ENCODE results near the gene DRC1.

The DRC1 gene

GRCh38 chr2:26494891-26495290, 93.2 kb downstream of the DRC1 start:
- Histone ChIP-seq H3K27ac (replicated peaks; ENCODE audit: low read length) (no peak overlapping the region), H4K91ac (ENCODE audit: low read depth, low read length, poor library complexity) (no peak overlapping the region), H3K4me3 (ENCODE audit: low read length in 2 of 2) (no peak overlapping the region), H3K14ac (ENCODE audit: low read length) (no peak overlapping the region), H2BK12ac (ENCODE audit: low read length) (peak overlapping the region; percentile 95), H3K27me3 (ENCODE audit: control insufficient read depth in 3 of 3, insufficient read depth in 3 of 3, low read depth in 1 of 3, low read length in 3 of 3) (no peaks in the 10 kb centered on the region), H2AK5ac (ENCODE audit: low read depth, low read length) (peak overlapping the region; percentile 90), H2BK5ac (ENCODE audit: low read length) (peak overlapping the region; percentile 27), H2BK120ac (ENCODE audit: low read depth, low read length) (peak overlapping the region; percentile 65), H3K4me1 (ENCODE audit: control insufficient read depth in 2 of 2, insufficient read depth in 1 of 2, low read depth in 1 of 2, low read length in 2 of 2) (peaks cover 25 to 28% of the 10 kb centered on the region in 2 donors), H3K9me3 (replicated peaks in 1 of 2; ENCODE audit: control insufficient read depth in 2 of 2, insufficient read depth in 1 of 2, low read depth in 1 of 2, low read length in 2 of 2) (peaks cover 0 to 5% of the 10 kb centered on the region in 2 donors), H3K4me2 (ENCODE audit: insufficient read depth, low read length, poor library complexity, severe bottlenecking) (no peak overlapping the region), H2BK15ac (ENCODE audit: low read length) (peak overlapping the region; percentile 98), H3K23ac (ENCODE audit: low read depth, low read length, poor library complexity) (peak overlapping the region; percentile 14), H3K18ac (ENCODE audit: low read length) (peak overlapping the region; percentile 81), H3K36me3 (replicated peaks in 1 of 2; ENCODE audit: control insufficient read depth in 2 of 2, insufficient read depth in 2 of 2, low read length in 2 of 2) (no peaks in the 10 kb centered on the region), H3K79me1 (ENCODE audit: low read depth, low read length) (no peaks in the 10 kb centered on the region), H2AFZ (ENCODE audit: low read length) (no peak overlapping the region), H3K4ac (ENCODE audit: low read length) (peak overlapping the region; percentile 14), H4K8ac (ENCODE audit: low read depth, low read length) (no peak overlapping the region), H3K9ac (ENCODE audit: low read depth, low read length, poor library complexity) (no peak overlapping the region)
- DNase-seq (ENCODE audit: low spot score): no peak
- no CpG with 5 or more reads among the region's 8 CpGs for WGBS, 2 donors (ENCODE audit: extremely low coverage in 2 of 2, insufficient read length in 2 of 2, insufficient replicate concordance in 1 of 2)

GRCh38 chr2:26495705-26496297, 94.1 kb downstream of the DRC1 start:
- no peaks in the 10 kb centered on the region for H3K36me3 ChIP-seq (replicated peaks in 1 of 2; ENCODE audit: control insufficient read depth in 2 of 2, insufficient read depth in 2 of 2, low read length in 2 of 2)
- H2AK5ac ChIP-seq (ENCODE audit: low read depth, low read length): no peak overlapping the region
- H3K27me3 ChIP-seq (ENCODE audit: control insufficient read depth in 3 of 3, insufficient read depth in 3 of 3, low read depth in 1 of 3, low read length in 3 of 3): no peaks in the 10 kb centered on the region
- DNase-seq (ENCODE audit: low spot score): peak; percentile 65
- H3K9ac ChIP-seq (ENCODE audit: low read depth, low read length, poor library complexity): no peak overlapping the region
- no peak overlapping the region for H2BK12ac ChIP-seq (ENCODE audit: low read length)
- H3K18ac ChIP-seq (ENCODE audit: low read length): no peak overlapping the region
- H3K4me3 ChIP-seq (ENCODE audit: low read length in 2 of 2): no peak overlapping the region
- H4K8ac ChIP-seq (ENCODE audit: low read depth, low read length): no peak overlapping the region
- H3K79me1 ChIP-seq (ENCODE audit: low read depth, low read length): no peaks in the 10 kb centered on the region
- no peak overlapping the region for H3K14ac ChIP-seq (ENCODE audit: low read length)
- no peak overlapping the region for H2BK5ac ChIP-seq (ENCODE audit: low read length)
- WGBS, 2 donors (ENCODE audit: extremely low coverage in 2 of 2, insufficient read length in 2 of 2, insufficient replicate concordance in 1 of 2): no CpG with 5 or more reads among the region's 8 CpGs
- H3K4ac ChIP-seq (ENCODE audit: low read length): no peak overlapping the region
- no peak overlapping the region for H3K4me2 ChIP-seq (ENCODE audit: insufficient read depth, low read length, poor library complexity, severe bottlenecking)
- no peak overlapping the region for H2BK120ac ChIP-seq (ENCODE audit: low read depth, low read length)
- H2AFZ ChIP-seq (ENCODE audit: low read length): peak overlapping the region; percentile 44
- H4K91ac ChIP-seq (ENCODE audit: low read depth, low read length, poor library complexity): no peak overlapping the region
- peaks cover 0 to 5% of the 10 kb centered on the region in 2 donors for H3K9me3 ChIP-seq (replicated peaks in 1 of 2; ENCODE audit: control insufficient read depth in 2 of 2, insufficient read depth in 1 of 2, low read depth in 1 of 2, low read length in 2 of 2)
- peak overlapping the region; percentile 63 for H3K27ac ChIP-seq (replicated peaks; ENCODE audit: low read length)
- no peak overlapping the region for H2BK15ac ChIP-seq (ENCODE audit: low read length)
- peaks cover 27 to 28% of the 10 kb centered on the region in 2 donors for H3K4me1 ChIP-seq (ENCODE audit: control insufficient read depth in 2 of 2, insufficient read depth in 1 of 2, low read depth in 1 of 2, low read length in 2 of 2)
- no peak overlapping the region for H3K23ac ChIP-seq (ENCODE audit: low read depth, low read length, poor library complexity)

- DNase-seq (ENCODE audit: low spot score): no peak
- no peak overlapping the region for H3K4me3 ChIP-seq (ENCODE audit: low read length in 2 of 2)
- H2BK15ac ChIP-seq (ENCODE audit: low read length): peak overlapping the region; percentile 80
- no peak overlapping the region for H3K23ac ChIP-seq (ENCODE audit: low read depth, low read length, poor library complexity)
- no peak overlapping the region for H2BK5ac ChIP-seq (ENCODE audit: low read length)
- WGBS, 2 donors (ENCODE audit: extremely low coverage in 2 of 2, insufficient read length in 2 of 2, insufficient replicate concordance in 1 of 2): no CpG with 5 or more reads among the region's 4 CpGs
- no peak overlapping the region for H3K18ac ChIP-seq (ENCODE audit: low read length)
- H2BK12ac ChIP-seq (ENCODE audit: low read length): no peak overlapping the region
- peaks cover 14 to 22% of the 10 kb centered on the region in 2 donors for H3K4me1 ChIP-seq (ENCODE audit: control insufficient read depth in 2 of 2, insufficient read depth in 1 of 2, low read depth in 1 of 2, low read length in 2 of 2)
- H4K91ac ChIP-seq (ENCODE audit: low read depth, low read length, poor library complexity): no peak overlapping the region
- no peak overlapping the region for H4K8ac ChIP-seq (ENCODE audit: low read depth, low read length)
- no peak overlapping the region for H2AFZ ChIP-seq (ENCODE audit: low read length)
- no peaks in the 10 kb centered on the region for H3K36me3 ChIP-seq (replicated peaks in 1 of 2; ENCODE audit: control insufficient read depth in 2 of 2, insufficient read depth in 2 of 2, low read length in 2 of 2)
- no peaks in the 10 kb centered on the region for H3K79me1 ChIP-seq (ENCODE audit: low read depth, low read length)
- H2BK120ac ChIP-seq (ENCODE audit: low read depth, low read length): no peak overlapping the region
- peaks cover 0 to 11% (median 0%) of the 10 kb centered on the region in 3 experiments for H3K27me3 ChIP-seq (ENCODE audit: control insufficient read depth in 3 of 3, insufficient read depth in 3 of 3, low read depth in 1 of 3, low read length in 3 of 3)
- H3K9ac ChIP-seq (ENCODE audit: low read depth, low read length, poor library complexity): no peak overlapping the region
- H2AK5ac ChIP-seq (ENCODE audit: low read depth, low read length): no peak overlapping the region
- no peak overlapping the region for H3K27ac ChIP-seq (replicated peaks; ENCODE audit: low read length)
- H3K9me3 ChIP-seq (replicated peaks in 1 of 2; ENCODE audit: control insufficient read depth in 2 of 2, insufficient read depth in 1 of 2, low read depth in 1 of 2, low read length in 2 of 2): peaks cover 1 to 8% of the 10 kb centered on the region in 2 donors
- no peak overlapping the region for H3K4me2 ChIP-seq (ENCODE audit: insufficient read depth, low read length, poor library complexity, severe bottlenecking)
- H3K4ac ChIP-seq (ENCODE audit: low read length): no peak overlapping the region
- no peak overlapping the region for H3K14ac ChIP-seq (ENCODE audit: low read length)
Observed at GRCh38 chr2:26500406-26500805, 98.7 kb downstream of the DRC1 start.

- H3K27ac ChIP-seq (replicated peaks; ENCODE audit: low read length): no peak overlapping the region
- H3K79me1 ChIP-seq (ENCODE audit: low read depth, low read length): no peaks in the 10 kb centered on the region
- H2BK5ac ChIP-seq (ENCODE audit: low read length): peak overlapping the region; percentile 77
- H4K8ac ChIP-seq (ENCODE audit: low read depth, low read length): no peak overlapping the region
- peak overlapping the region; percentile 90 for H3K4me2 ChIP-seq (ENCODE audit: insufficient read depth, low read length, poor library complexity, severe bottlenecking)
- peaks cover 0 to 11% (median 0%) of the 10 kb centered on the region in 3 experiments for H3K27me3 ChIP-seq (ENCODE audit: control insufficient read depth in 3 of 3, insufficient read depth in 3 of 3, low read depth in 1 of 3, low read length in 3 of 3)
- WGBS, 2 donors (ENCODE audit: extremely low coverage in 2 of 2, insufficient read length in 2 of 2, insufficient replicate concordance in 1 of 2): no CpG with 5 or more reads among the region's 41 CpGs
- H3K14ac ChIP-seq (ENCODE audit: low read length): peak overlapping the region; percentile 66
- no peak overlapping the region for H2BK12ac ChIP-seq (ENCODE audit: low read length)
- no peak overlapping the region for H2AFZ ChIP-seq (ENCODE audit: low read length)
- peak overlapping the region; percentile 81 for H3K4ac ChIP-seq (ENCODE audit: low read length)
- peak overlapping the region in 1 of 2 donors; percentile 75 for H3K4me3 ChIP-seq (ENCODE audit: low read length in 2 of 2)
- peak overlapping the region; percentile 57 for H3K23ac ChIP-seq (ENCODE audit: low read depth, low read length, poor library complexity)
- peak overlapping the region; percentile 79 for H3K9ac ChIP-seq (ENCODE audit: low read depth, low read length, poor library complexity)
- H2AK5ac ChIP-seq (ENCODE audit: low read depth, low read length): peak overlapping the region; percentile 93
- peak overlapping the region; percentile 89 for H3K18ac ChIP-seq (ENCODE audit: low read length)
- H3K9me3 ChIP-seq (replicated peaks in 1 of 2; ENCODE audit: control insufficient read depth in 2 of 2, insufficient read depth in 1 of 2, low read depth in 1 of 2, low read length in 2 of 2): peaks cover 1 to 8% of the 10 kb centered on the region in 2 donors
- no peak overlapping the region for H4K91ac ChIP-seq (ENCODE audit: low read depth, low read length, poor library complexity)
- no peak overlapping the region for H2BK120ac ChIP-seq (ENCODE audit: low read depth, low read length)
- peak; percentile 81 for DNase-seq (ENCODE audit: low spot score)
- H2BK15ac ChIP-seq (ENCODE audit: low read length): peak overlapping the region; percentile 90
- H3K36me3 ChIP-seq (replicated peaks in 1 of 2; ENCODE audit: control insufficient read depth in 2 of 2, insufficient read depth in 2 of 2, low read length in 2 of 2): no peaks in the 10 kb centered on the region
- peaks cover 9 to 21% of the 10 kb centered on the region in 2 donors for H3K4me1 ChIP-seq (ENCODE audit: control insufficient read depth in 2 of 2, insufficient read depth in 1 of 2, low read depth in 1 of 2, low read length in 2 of 2)
Observed at GRCh38 chr2:26503231-26503880, 101.6 kb downstream of the DRC1 start.

All from neuronal stem cell (in vitro differentiated cells).